Caki2 (cell line): ENCODE data around the gene STYXL1. TPM values are rescaled to one million over a fixed set of nuclear protein-coding genes. Genes with fewer than 3 reads are reported as not detected.

Source experiments
- DNase-seq: peaks from one replicate; pipeline ENCODE4 v3.0.0-alpha.2; 2015; ENCODE audit warnings: low read depth
- in situ Hi-C: cut with HindIII; loops from 2 replicates; pipeline ENCODE4 v1.10.0; 2016; ENCODE audit warnings: low sequenced_read_pairs, low pct_unique_long_range_greater_than_20kb, mixed read lengths
- total RNA-seq: library from RNA; depleted of rRNA; stranded (reverse); fragments of >200 nt; shearing (Covaris generic); gene quantifications from 2 replicates; pipeline ENCODE4 v1.2.3, GENCODE V29; 2014; ENCODE audit warnings: low replicate concordance

Gene STYXL1
- total RNA-seq, 1 experiment from 2014 or later, result 118 TPM

GRCh38 chr7:75969182-75969581, 78.6 kb downstream of the STYXL1 start:
- in situ Hi-C loops, result no loop called here
- DNase-seq, result no peak

GRCh38 chr7:75968561-75969001, 79.2 kb downstream of the STYXL1 start:
- no peak for DNase-seq
- in situ Hi-C loops, result no loop called here

GRCh38 chr7:75968012-75968411, 79.8 kb downstream of the STYXL1 start:
- in situ Hi-C loops, result no loop called here
- no peak for DNase-seq

- DNase-seq, result no peak
Observed at GRCh38 chr7:75967487-75967997, 80.3 kb downstream of the STYXL1 start.

GRCh38 chr7:75967055-75967454, 80.7 kb downstream of the STYXL1 start:
- no peak for DNase-seq
- in situ Hi-C loops, result no loop called here

More at GRCh38 chr7:75967487-75967997, 80.3 kb downstream of the STYXL1 start:
- in situ Hi-C loops, result no loop called here

- in situ Hi-C loops, result no loop called here
- no peak for DNase-seq
Observed at GRCh38 chr7:75966190-75966961, 81.4 kb downstream of the STYXL1 start.

- in situ Hi-C loops, result no loop called here
- DNase-seq, result no peak
Observed at GRCh38 chr7:75965617-75966016, 82.2 kb downstream of the STYXL1 start.

- no peak for DNase-seq
- in situ Hi-C loops, result no loop called here
Observed at GRCh38 chr7:75963381-75963995, 84.3 kb downstream of the STYXL1 start.

- in situ Hi-C loops, result no loop called here
- no peak for DNase-seq
Observed at GRCh38 chr7:75962607-75963380, 85.0 kb downstream of the STYXL1 start.

GRCh38 chr7:75961218-75961617, 86.6 kb downstream of the STYXL1 start:
- in situ Hi-C loops, result no loop called here
- DNase-seq, result peak; percentile 48

GRCh38 chr7:75960372-75960771, 87.4 kb downstream of the STYXL1 start:
- in situ Hi-C loops, result no loop called here
- DNase-seq, result peak; percentile 58

GRCh38 chr7:75958802-75959543, 88.8 kb downstream of the STYXL1 start:
- in situ Hi-C loops, result loop anchor here (10.0 kb wide), 1 partner anchor 54 kb away; no protein-coding TSS in a partner anchor
- peak; percentile 87 for DNase-seq

- in situ Hi-C loops, result loop anchor here (10.0 kb wide), 1 partner anchor 52 kb away; no protein-coding TSS in a partner anchor
Observed at GRCh38 chr7:75957021-75957736, 90.6 kb downstream of the STYXL1 start.

GRCh38 chr7:75955331-75955955, 92.4 kb downstream of the STYXL1 start:
- in situ Hi-C loops, result loop anchor here (10.0 kb wide), 1 partner anchor 51 kb away; no protein-coding TSS in a partner anchor
- DNase-seq, result no peak

More at GRCh38 chr7:75957021-75957736, 90.6 kb downstream of the STYXL1 start:
- peak; percentile 85 for DNase-seq

GRCh38 chr7:75953931-75954330, 93.9 kb downstream of the STYXL1 start:
- in situ Hi-C loops, result loop anchor here (10.0 kb wide), 1 partner anchor 49 kb away; no protein-coding TSS in a partner anchor
- DNase-seq, result no peak

GRCh38 chr7:75953431-75953830, 94.4 kb downstream of the STYXL1 start:
- DNase-seq, result no peak
- in situ Hi-C loops, result loop anchor here (10.0 kb wide), 1 partner anchor 49 kb away; no protein-coding TSS in a partner anchor

- peak; percentile 77 for DNase-seq
- in situ Hi-C loops, result loop anchor here (10.0 kb wide), 1 partner anchor 47 kb away; no protein-coding TSS in a partner anchor
Observed at GRCh38 chr7:75951506-75951905, 96.3 kb downstream of the STYXL1 start.
